Kidney tubule cell (primary cell): ENCODE measurements around the gene NUP50.

Source experiments
- DNase-seq: peaks from one replicate; pipeline ENCODE4 v3.0.0-alpha.2; 2018; ENCODE audit warnings: low spot score

NUP50 gene

GRCh38 chr22:45210577-45210976, 46.9 kb downstream of the NUP50 start:
- DNase-seq = no peak

GRCh38 chr22:45210991-45211390, 47.3 kb downstream of the NUP50 start:
- DNase-seq = no peak

- no peak for DNase-seq
These were observed 47.7 kb downstream of the NUP50 start for GRCh38 chr22:45211435-45211834.

GRCh38 chr22:45211848-45212247, 48.1 kb downstream of the NUP50 start:
- no peak for DNase-seq

GRCh38 chr22:45212306-45212709, 48.6 kb downstream of the NUP50 start:
- DNase-seq = peak; percentile 73

GRCh38 chr22:45212992-45213751, 49.4 kb downstream of the NUP50 start:
- no peak for DNase-seq

GRCh38 chr22:45216133-45217003, 52.6 kb downstream of the NUP50 start:
- DNase-seq = peak; percentile 19

GRCh38 chr22:45217345-45217744, 53.6 kb downstream of the NUP50 start:
- DNase-seq = no peak

- DNase-seq = no peak
These were observed 54.1 kb downstream of the NUP50 start for GRCh38 chr22:45217806-45218205.

GRCh38 chr22:45218976-45219375, 55.3 kb downstream of the NUP50 start:
- peak; percentile 35 for DNase-seq

GRCh38 chr22:45221201-45221600, 57.5 kb downstream of the NUP50 start:
- no peak for DNase-seq

- DNase-seq = no peak
These were observed 59.8 kb downstream of the NUP50 start for GRCh38 chr22:45223304-45224117.

GRCh38 chr22:45224331-45224730, 60.6 kb downstream of the NUP50 start:
- DNase-seq = no peak

GRCh38 chr22:45224988-45225731, 61.4 kb downstream of the NUP50 start:
- DNase-seq = no peak

GRCh38 chr22:45225732-45226502, 62.2 kb downstream of the NUP50 start:
- DNase-seq = no peak

GRCh38 chr22:45226503-45227186, 62.9 kb downstream of the NUP50 start:
- DNase-seq = peak; percentile 70

- no peak for DNase-seq
These were observed 64.1 kb downstream of the NUP50 start for GRCh38 chr22:45227645-45228400.

GRCh38 chr22:45228401-45228754, 64.7 kb downstream of the NUP50 start:
- DNase-seq = no peak

- no peak for DNase-seq
These were observed 65.5 kb downstream of the NUP50 start for GRCh38 chr22:45229181-45229580.
